Mononuclear cell (primary cell): ENCODE results near the gene SERPINE2. TPM values are rescaled to one million over a fixed set of nuclear protein-coding genes. Genes with fewer than 3 reads are reported as not detected.
"Not testable (repeated sequence)": the region's sequence is repeated elsewhere in the genome, so short reads cannot be mapped to it uniquely, and the experiment has no call there.

ENCODE experiments used
- H3K27me3 ChIP-seq: 2 replicates; pipeline ENCODE4 v1.6.0; 2011; ENCODE audit warnings: low read length, control low read depth; ENCODE audit not compliant: insufficient read depth
- H3K4me1 ChIP-seq: 2 replicates; pipeline ENCODE4 v1.5.1; 2011; ENCODE audit warnings: mild to moderate bottlenecking, low read length, control low read depth; ENCODE audit not compliant: insufficient read depth
- H3K4me3 ChIP-seq: 2 replicates; pipeline ENCODE4 v1.5.1; 2011; ENCODE audit warnings: mild to moderate bottlenecking, low read length, moderate library complexity
- H3K9me3 ChIP-seq: 2 replicates; pipeline ENCODE4 v1.5.1; 2011; ENCODE audit warnings: low read depth, mild to moderate bottlenecking, control low read depth, low read length
- total RNA-seq: library from RNA; depleted of rRNA; stranded (reverse); fragments of >200 nt; gene quantifications from one replicate; pipeline ENCODE4 v1.2.3, GENCODE V29; 2012

Gene SERPINE2
- total RNA-seq, 1 donor, result 2.5 TPM

DNA sequence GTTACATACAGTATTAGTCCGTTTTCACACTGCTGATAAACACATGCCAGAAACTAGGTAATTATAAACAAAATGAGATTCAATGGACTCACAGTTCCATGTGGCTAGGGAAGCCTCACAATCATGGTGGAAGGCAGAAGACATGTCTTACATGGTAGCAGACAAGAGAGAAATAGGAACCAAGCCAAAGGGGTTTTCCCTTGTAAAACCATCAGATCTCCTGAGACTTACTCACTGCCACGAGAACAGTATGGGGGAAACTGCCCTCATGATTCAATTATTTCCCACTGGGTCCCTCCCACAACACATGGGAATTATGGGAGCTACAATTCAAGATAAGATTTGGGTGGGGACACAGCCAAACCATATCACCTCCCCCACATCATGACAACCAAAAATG, 99.6 kb downstream of the SERPINE2 start:
- not testable (repeated sequence) for H3K9me3 ChIP-seq, H3K4me3 ChIP-seq, H3K27me3 ChIP-seq
- H3K4me1 ChIP-seq, result peaks cover 57% of the 10 kb centered on the region

DNA sequence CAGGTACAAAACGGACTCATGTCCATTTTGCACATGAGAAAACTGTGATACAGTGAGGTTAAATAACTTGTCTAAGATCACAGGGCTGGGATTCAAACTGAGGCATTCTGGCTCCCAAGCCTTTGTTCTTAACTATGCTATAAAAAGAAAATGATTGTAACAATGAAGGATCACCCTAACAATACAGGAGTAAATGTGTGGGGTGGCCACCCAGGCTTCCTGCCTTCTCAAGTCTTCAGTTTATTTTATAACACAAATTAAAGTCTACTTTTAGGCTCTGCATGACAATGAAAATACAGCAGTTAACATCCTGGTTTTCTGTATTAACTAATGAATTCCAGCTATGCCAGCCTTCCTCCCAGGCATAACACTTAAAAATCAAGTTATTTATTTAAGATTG, 101.6 kb downstream of the SERPINE2 start:
- Histone ChIP-seq H3K4me3 (no peak overlapping the region), H3K4me1 (peaks cover 55% of the 10 kb centered on the region), H3K27me3 (no peaks in the 10 kb centered on the region), H3K9me3 (no peaks in the 10 kb centered on the region)

DNA sequence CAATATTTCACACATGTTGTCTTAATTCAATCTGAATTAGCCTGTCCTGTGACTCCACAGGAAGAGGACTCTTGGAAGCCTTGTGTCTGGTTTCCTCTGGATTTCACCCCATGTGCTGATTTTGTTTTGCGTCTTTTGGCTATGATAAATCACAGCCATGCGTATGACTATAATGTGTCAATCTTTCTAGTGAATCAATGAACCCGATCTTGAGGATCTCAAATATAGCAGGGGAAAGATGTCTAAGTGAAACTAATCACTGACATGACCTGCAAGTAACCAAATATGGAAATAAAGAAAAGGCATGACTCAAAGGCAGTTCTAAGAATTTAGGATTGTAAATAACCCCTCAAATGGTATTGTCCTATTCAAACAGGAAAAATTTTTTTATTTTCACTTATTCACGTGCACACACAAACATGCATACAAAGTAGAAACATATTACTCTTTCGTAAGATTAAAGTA, 102.2 kb downstream of the SERPINE2 start:
- Histone ChIP-seq H3K27me3 (no peaks in the 10 kb centered on the region), H3K9me3 (no peaks in the 10 kb centered on the region), H3K4me1 (peaks cover 51% of the 10 kb centered on the region), H3K4me3 (no peak overlapping the region)

DNA sequence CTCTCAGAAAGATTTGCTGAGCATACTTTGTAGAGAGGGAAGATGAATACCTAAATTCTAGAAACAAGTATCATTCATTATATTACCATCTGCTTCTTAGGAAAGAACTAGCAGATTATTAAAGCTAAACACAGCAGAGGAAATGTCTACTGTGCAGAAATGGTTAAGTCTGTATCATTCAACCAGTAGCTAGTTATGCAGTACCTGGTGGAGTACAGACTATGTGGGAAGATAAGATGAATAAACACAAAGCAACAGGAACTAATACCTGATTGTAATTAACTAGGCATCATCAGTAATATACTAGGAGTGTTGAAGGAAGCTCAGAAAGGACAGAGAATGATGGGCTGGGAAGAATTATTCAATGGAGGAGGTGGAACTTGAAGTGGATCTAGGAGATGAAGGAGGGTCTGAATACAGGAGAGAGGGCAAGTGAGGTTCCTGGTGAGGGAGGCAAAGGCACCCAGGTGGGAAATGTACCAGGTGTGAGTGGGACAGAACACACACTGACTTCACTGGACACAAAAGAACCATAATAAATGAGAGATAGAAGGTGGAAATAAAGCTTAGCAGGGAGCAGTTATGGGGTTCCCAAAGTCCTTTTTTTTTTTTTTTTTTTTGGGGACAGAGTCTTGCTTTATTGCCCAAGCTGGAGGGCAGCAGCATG, 103.5 kb downstream of the SERPINE2 start:
- no peak overlapping the region for H3K4me3 ChIP-seq
- H3K4me1 ChIP-seq, result peaks cover 51% of the 10 kb centered on the region
- H3K9me3 ChIP-seq, result no peaks in the 10 kb centered on the region
- no peaks in the 10 kb centered on the region for H3K27me3 ChIP-seq

DNA sequence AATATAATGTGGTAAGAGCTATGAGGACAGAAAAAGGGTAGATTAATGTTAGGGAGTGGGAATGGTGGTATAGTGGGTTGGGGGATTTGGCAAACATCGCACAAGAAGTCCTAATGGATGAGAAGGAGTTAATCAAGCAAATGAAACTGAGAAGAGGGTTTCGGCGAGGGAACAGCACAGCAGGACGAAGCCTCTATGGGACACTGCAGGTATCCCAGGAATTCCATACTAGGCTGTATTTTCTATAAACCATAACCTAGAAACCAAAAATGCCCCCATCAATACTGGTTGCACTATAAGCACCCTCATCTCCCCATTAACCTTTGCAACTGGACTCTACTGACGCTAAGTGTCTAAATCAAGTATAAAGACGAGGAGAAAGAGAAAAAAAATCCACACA, 104.2 kb downstream of the SERPINE2 start:
- no peak overlapping the region for H3K4me3 ChIP-seq
- H3K4me1 ChIP-seq, result peaks cover 58% of the 10 kb centered on the region
- no peaks in the 10 kb centered on the region for H3K27me3 ChIP-seq
- no peaks in the 10 kb centered on the region for H3K9me3 ChIP-seq

DNA sequence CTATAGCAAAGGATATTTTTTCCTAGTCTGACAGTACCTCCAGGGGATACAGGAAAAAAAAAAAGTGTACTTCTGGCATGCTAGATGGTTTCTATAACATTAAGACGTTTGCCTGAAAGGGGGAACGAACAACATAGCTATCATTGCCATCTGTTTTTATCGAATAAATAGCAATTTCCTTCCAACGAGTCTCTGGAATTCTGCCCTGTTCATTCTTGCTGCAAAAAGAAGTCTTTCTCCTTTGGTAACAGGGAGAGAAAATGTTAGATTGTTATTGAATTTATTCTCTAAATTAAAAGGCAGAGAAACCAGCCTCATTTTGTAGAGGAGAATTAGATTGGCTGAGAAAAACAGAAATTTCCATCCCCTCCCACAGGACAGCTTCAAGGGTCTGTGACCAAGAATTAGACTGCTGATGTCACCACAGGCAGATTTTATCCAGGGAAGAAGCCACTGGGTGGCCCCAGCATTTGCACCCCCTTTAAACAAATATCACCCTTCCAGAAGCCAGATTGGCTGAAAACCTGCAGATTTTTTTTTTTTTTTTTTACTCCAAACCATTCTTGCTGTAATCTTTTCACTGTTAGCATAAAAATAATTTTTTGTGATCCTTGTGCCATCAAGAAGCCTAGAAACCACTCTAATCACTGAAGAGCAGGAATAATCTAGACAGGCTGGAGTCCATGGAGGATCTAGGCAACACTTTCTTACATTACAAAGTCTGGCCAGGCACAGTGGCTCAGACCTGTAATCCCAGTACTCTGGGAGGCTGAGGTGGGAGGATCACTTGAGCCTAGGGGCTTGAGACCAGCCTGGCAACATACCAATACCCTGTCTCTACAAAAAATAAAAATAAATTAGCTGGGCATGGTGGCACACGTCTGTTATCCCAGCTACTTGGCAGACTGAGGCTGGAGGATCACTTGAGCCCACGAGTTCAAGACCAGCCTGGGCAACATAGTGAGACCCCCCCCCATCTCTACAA, 106.0 kb downstream of the SERPINE2 start:
- Histone ChIP-seq H3K4me1 (peaks cover 60% of the 10 kb centered on the region), H3K27me3 (no peaks in the 10 kb centered on the region), H3K4me3 (no peak overlapping the region), H3K9me3 (no peaks in the 10 kb centered on the region)

DNA sequence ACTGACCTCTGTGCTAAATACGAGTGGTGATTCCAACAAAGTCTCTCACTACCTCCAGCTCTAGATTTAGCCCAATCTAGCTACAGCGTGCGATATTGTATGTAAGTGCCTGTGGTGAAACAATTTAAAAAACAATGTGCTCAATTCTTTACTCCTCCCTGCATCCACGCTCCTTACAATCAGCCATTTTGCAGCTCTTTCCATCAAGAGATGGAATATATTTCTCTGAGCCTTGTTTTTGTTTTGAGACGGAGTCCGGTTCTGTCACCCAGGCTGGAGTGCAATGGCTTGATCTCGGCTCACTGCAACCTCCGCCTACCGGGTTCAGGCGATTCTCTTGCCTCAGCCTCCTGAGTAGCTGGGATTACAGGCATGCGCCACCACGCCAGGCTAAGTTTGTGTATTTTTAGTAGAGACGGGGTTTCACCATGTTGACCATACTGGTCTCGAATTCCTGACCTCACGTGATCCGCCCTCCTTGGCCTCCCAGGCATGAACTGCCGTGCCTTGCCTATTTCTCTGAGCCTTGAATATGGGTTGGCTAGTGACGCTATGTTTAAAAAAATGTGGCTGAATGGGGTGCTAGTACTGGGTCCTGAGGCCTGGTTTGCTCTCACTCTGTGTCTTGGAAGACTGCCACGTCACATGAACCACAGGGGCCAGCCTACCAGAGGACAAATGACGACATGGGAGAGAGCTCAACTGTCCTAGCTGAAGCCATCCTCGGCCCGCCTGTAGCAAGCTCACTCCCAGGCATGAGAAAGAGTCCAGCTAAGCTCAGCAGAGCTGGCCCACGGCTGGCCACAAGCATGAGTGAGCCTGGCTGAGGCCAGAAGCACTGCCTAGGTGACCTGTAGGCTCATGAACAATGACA, 108.7 kb downstream of the SERPINE2 start:
- Histone ChIP-seq H3K27me3 (no peaks in the 10 kb centered on the region), H3K9me3 (no peaks in the 10 kb centered on the region), H3K4me1 (peaks cover 53% of the 10 kb centered on the region), H3K4me3 (no peak overlapping the region)

DNA sequence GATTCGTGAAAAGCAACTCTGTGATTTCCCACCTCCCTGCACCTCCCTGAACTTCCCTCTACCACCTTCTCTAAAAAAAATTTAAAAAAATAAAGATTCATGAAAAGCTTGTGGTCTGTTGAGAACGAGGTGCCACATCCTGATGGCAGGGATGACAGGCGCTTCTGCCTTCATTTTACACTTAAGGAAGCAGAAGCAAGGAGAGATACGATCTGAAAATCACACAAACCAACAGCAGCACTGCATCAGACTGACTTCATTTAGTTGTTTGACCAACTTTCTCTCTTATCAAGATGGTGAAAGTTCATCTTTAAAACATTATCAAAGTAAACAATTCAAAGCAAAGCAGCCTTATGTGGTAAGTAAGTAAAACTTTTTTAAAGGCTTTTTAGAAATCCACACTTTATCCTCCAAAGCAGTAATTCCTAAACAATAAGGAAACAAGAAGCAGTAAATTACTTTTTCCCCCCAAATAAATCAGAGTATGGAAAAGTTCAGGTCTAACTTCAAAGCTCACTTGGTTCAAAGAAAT, 109.4 kb downstream of the SERPINE2 start:
- peaks cover 50% of the 10 kb centered on the region for H3K4me1 ChIP-seq
- H3K9me3 ChIP-seq, result no peaks in the 10 kb centered on the region
- H3K27me3 ChIP-seq, result no peaks in the 10 kb centered on the region
- no peak overlapping the region for H3K4me3 ChIP-seq

DNA sequence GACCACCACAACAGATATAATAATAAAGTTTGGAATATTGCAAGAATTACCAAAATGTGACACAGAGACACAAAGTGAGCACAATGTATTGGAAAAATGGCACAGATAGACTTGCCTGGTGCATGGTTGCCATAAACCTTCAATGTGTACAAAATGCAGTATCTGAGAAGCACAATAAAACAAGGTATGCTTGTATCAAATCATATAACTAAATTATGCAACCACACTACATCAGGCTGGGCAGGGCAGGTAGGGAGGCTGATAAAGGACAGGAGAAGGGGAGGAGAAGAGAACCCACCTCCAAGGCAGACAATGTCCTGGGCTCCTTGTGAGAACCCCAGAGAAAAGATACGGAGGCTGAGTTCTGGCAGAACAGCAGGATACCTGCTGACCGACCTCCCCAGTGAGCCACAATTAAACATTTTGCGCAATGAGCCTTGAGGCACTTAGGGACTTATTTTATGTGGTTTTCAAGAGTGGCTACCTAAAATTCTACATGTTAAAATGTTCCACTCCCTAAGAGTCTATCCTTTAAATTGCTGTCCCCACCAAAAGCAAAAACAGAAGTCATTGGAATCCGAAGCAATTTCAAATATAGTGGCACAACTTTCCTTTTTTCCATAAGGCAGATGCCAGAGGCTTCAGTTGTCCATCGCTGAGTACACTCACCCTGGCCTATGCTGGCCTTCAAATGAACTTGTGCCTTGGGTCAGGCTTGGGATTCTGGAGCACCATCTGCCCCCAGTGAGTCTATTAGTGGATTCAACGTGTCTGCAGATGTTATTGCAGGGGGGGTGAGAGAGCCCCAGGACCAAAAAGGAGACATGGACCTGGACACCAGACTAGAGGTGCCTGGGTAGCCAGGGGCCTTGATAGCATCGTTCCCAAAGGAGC, 110.7 kb downstream of the SERPINE2 start:
- Histone ChIP-seq H3K4me1 (peaks cover 38% of the 10 kb centered on the region), H3K9me3 (no peaks in the 10 kb centered on the region), H3K4me3 (no peak overlapping the region), H3K27me3 (no peaks in the 10 kb centered on the region)

DNA sequence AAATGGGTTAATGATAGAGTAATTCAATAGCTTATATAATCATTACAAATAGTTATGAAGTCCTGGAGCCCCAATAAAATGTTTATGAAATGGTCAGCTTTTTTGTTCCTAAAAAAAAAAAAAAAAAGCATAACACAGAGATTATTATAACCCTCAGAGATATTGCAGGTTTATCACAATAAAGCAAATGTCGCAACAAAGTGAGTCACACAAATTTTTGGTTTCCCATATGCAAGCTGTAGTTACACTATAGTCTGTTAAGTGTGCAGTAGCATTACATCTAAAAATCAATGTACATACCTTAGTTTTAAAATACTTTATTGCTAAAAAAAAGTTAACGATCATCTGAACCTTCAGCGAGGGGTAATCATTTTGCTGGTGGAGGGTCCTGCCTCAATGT, 114.0 kb downstream of the SERPINE2 start:
- H3K9me3 ChIP-seq, result no peaks in the 10 kb centered on the region
- peaks cover 34% of the 10 kb centered on the region for H3K4me1 ChIP-seq
- no peak overlapping the region for H3K4me3 ChIP-seq
- no peaks in the 10 kb centered on the region for H3K27me3 ChIP-seq

Other genes starting within 250 kb of the SERPINE2 start
- 5.4 TPM for gene AP1S3, start 201.7 kb downstream of the SERPINE2 start, total RNA-seq
- gene WDFY1, start 94.0 kb downstream of the SERPINE2 start, total RNA-seq, result 103 TPM
- 69.6 TPM for gene MRPL44, start 81.8 kb downstream of the SERPINE2 start, total RNA-seq